Dermis microvascular lymphatic vessel endothelial cell (primary cell): ENCODE results near the gene PTCRA. TPM values are rescaled to one million over a fixed set of nuclear protein-coding genes. Genes with fewer than 3 reads are reported as not detected.
"Not testable (repeated sequence)": the region's sequence is repeated elsewhere in the genome, so short reads cannot be mapped to it uniquely, and the experiment has no call there.

Experiments
- DNase-seq, 2 donors: peaks; one replicate each; pipeline versions ENCODE4 v3.0.0 to v3.0.0-alpha.2; 2010; ENCODE audit warnings: low read depth in 2 of 2
- total RNA-seq: library from RNA; depleted of rRNA; stranded (reverse); fragments of >200 nt; gene quantifications from 2 replicates; pipeline ENCODE4 v1.2.1, GENCODE V29; 2014

Gene PTCRA
- total RNA-seq, 1 donor from 2014 or later: not detected

DNA sequence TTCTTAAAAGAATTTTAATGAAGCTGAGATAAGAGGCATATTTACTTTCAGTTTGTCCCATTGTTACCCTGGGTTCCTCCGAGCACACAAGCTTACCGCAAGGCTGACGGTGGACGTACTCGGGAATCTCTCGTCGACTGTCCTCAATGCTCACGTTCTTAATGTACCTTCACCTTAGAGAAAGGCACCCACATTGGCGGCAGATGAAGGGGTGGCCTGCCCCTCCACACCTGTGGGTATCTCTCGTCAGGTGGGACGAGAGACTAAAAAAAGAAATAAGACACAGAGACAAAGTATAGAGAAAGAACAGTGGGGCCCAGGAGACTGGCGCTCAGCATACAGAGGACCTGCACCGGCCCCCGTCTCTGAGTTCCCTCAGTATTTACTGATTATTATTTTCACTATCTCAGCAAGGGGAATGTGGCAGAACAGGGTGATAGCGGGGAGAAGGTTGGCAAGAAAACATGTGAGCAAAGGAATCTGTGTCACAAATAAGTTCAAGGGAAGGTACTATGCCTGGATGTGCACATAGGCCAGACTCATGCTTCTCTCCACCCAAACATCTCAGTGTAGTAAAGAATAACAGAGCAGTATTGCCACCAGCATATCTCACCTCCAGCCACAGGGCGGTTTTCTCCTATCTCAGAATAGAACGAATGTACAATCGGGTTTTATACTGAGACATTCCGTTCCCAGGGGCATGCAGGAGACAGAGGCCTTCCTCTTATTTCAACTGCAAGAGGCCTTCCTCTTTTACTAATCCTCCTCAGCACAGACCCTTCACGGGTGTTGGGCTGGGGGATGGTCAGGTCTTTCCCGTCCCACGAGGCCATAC is 13.2 kb upstream of the PTCRA start:
- DNase-seq: not testable (repeated sequence)

DNA sequence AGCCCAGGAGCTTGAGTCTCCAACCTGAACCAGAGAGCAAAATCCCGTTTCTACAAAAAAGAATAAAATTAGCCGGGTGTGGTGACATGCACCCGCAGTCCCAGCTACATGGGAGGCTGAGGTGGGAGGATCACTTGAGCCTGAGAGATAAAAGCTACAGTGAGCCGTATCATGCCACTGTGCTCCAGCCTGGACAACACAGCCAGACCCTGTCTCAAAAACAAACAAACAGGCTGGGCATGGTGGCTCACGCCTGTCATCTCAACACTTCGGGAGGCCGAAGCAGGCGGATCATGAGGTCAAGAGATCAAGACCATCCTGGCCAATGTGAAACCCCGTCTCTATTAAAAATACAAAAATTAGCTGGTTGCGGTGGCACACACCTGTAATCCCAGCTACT is 11.4 kb upstream of the PTCRA start:
- DNase-seq: no peak

DNA sequence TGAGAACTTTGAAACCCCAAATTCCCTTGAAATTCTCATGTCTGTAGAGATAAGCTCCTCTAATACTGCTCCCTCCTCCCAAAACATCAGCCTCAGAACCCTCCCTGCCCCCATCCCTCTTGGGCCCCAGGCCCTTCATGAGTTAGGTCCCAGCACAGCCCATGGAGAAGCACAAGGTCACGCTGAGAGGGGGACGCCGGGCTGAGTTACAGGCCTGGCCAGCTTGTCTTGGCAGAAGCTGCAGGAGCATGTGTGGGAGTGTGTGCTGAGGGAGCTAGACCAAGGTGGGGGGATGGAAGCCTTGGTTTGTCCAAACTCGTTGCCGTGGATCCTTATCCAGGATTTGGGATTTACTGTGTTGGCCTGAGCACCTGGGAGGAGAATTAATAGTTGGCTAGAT is 8.5 kb upstream of the PTCRA start:
- DNase-seq: no peak

DNA sequence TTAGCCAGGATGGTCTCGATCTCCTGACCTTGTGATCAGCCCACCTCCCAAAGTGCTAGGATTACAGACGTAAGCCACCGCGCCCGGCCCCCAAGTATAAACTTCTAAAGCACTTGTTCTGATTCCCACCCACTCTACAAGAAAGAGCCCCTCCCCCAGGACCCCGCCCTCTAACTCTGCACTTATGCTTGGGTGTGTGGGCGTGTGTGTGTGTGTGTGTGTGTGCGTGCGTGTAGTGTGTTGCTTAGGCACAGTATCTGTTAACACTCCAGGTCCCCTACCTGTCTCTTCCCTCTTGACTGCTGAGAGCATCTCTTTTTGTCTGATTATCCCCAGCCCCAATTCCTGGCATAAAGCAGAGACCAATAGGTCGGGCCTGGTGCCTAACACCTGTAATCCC is 6.0 kb upstream of the PTCRA start:
- no peak for DNase-seq

DNA sequence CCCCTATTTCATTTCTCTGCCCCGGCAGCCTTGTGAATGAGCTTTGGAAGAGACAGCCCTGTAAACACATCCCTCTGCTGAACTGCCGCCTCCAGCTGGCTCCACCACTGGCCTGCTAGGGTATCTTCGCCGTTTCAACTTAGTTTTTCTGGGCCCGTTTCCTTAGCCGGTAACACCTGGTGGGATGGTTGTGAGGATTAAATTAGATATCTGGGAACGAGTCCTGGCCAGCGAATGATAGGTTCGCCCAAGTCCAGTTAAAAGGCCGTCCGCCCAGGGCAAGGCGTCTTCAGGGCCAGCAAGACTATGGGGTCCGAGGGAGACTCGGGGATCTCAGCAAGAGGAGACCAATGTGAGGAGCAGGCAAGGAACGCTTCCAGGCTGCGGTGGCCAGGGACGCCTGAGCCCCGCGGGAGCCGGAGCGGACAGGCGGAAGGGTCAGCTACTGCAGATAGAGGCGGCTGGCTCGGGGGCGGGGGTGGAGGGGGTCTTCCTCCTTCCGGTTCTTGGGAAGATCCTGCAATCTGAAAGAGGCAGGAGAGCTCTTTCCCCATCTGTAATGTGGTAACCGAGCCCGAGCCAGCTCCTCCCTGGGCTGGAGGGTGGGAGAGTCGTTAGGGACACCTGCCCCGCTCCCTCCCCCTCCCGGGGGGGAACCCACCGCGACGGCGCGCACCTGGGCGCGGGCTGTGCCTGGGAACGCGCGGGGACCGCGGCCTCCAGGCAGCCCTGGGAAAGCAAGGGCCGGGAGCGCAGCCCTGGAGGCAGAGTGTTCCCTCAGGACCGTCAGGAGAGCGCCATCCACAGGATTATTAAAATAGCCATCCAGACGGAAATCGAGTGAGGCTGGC is 4.5 kb upstream of the PTCRA start:
- DNase-seq: no peak

DNA sequence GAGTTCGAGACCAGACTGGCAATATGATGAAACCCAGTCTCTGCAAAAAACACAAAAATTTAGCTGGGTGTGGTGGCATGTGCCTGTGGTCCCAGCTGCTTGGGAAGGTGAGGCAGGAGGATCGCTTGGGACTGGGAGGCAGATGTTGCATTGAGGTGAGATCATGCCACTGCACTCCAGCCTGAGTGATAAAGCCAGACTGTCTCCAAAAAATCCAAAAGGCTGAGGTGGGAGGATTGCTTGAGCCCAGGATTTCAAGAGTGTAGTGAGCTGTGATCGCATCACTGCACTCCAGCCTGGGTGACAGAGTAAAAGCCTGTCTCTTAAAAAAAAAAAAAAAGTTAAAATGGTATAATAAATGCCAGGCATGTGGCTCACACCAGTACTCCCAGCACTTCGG is 1.3 kb upstream of the PTCRA start:
- no peak for DNase-seq

DNA sequence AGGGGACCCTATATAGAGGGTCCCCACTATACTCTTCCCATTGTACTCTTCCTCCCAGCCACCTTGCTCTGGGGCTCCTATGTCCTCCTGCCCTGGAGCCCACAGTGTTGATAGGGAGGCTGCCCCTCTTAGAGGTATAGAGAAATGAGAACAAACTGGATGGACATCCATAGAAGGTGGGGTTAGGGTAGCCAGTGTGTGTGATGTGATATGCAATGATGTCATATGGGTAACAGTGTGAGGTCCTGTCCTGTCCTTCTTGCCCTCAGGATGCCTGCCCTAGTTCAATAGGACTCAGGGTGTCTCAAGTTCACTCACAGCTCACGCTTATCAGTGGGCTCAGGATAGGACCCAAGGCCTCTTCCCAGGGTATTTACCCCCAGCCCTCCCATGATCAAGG is 435 bp downstream of the PTCRA start:
- no peak for DNase-seq

DNA sequence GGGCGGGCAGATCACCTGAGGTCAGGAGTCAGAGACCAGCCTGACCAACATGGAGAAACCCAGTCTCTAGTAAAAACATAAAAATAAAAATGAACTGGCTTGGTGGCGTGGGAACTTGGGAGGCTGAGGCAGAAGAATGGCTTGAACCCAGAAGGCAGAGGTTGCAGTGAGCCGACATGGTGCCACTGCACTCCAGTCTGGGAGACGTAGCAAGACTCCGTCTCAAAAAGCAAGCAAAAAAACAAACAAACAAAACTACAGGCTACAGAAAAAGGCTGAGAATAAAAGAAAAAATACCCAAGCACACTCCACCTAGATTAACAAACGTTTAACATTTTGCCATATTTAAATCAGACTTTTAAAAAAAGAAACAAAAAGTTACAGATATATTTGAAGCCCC is 5.9 kb downstream of the PTCRA start:
- no peak for DNase-seq

DNA sequence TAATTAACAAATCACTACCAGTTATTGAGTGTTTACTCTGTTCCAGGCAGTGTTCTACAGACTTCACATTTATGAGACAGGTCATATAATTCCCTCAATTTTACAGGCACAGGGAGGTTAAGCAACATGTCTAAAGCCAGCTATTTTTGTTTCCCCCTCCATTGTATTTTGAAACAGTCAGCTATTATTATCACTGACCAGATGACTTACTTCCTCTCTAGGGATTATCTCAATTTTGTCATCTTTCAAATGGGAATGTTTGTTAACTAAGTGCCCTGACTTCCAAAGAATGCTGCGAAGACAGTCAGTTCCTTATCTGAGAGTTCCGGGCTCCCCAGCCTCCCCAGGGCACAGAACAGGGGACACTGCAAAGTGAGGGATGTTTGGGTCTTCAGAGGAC is 7.8 kb downstream of the PTCRA start:
- DNase-seq: peak in 1 of 2 donors; percentile 26

DNA sequence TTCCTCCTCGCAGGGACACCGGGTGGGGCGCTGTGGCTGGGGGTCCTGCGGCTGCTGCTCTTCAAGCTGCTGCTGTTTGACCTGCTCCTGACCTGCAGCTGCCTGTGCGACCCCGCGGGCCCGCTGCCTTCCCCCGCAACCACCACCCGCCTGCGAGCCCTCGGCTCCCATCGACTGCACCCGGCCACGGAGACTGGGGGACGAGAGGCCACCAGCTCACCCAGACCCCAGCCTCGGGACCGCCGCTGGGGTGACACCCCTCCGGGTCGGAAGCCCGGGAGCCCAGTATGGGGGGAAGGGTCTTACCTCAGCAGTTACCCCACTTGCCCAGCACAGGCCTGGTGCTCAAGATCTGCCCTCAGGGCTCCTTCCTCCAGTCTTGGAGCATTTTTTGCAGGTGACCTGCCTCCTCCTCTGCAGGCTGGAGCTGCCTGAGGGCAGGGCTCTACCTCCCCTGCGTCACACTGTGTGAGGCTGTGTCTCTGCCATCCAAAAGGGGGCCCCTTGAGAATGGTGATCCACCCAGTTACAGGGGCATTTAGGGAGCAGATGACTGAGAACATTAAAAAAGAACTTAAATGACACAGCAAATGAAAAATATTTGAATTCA is 9.5 kb downstream of the PTCRA start:
- DNase-seq: no peak

DNA sequence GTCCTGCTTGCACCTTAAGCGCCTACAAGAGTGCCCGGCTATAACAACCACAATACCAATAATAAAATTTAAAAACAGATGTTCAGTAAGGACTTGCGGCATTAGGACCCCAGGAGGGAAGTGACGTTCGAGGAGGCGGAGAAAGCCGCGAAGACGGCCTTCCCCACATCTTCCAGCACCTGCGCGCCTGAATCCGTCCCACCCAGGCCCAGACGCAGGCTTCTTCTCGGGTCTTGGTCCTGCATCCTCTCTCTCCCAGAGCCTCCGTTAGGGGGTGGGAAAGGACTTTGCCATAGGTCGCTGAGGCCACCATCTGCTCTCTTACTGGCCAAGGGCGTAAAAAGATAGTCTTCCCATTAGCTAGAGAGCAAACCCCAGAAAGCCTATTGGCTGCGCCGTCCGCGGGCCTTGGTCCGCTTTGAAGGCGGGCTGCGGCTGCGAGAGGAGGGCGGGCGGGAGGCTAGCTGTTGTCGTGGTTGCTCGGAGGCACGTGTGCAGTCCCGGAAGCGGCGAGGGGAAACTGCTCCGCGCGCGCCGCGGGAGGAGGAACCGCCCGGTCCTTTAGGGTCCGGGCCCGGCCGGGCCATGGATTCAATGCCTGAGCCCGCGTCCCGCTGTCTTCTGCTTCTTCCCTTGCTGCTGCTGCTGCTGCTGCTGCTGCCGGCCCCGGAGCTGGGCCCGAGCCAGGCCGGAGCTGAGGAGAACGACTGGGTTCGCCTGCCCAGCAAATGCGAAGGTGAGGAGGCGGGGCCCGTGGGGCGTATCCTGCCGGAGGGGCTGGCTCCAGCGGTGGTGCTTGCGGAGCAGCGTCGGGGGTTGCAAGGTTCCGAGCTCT is 13.3 kb downstream of the PTCRA start, which contains the start of gene CNPY3:
CNPY3 (plus strand) TSS at position 495 of the 835 bp plus-strand sequence; CDS start at position 586, 91 bp downstream.
- peak; percentile 88 to 98 for DNase-seq

DNA sequence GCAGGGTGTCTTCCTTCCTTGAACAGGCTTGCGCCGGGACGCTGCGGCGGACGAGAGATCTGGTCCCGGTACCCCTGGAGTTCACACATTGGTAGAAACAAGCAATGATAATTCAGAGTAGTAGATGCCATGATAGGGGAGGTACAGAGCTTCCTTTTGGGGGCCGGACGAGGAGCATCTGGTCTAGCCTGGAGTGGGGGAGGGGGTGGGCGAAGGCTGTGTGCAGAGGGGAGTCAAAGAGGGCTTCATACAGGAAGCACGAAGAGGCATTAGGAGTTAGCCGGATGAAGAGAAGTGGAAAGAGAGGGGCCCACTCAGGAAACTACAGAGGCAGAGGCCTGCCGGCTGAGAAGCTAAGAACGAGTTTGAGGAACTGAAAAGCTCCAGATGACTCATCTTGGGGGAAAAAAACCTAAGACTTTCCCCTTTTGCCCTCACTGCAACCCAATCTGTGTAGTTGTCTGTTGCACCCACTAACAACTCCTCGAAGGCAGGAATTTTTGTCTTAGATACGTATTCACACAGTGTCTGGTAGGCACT is 14.0 kb downstream of the PTCRA start:
- peak in 1 of 2 donors; percentile 55 for DNase-seq

DNA sequence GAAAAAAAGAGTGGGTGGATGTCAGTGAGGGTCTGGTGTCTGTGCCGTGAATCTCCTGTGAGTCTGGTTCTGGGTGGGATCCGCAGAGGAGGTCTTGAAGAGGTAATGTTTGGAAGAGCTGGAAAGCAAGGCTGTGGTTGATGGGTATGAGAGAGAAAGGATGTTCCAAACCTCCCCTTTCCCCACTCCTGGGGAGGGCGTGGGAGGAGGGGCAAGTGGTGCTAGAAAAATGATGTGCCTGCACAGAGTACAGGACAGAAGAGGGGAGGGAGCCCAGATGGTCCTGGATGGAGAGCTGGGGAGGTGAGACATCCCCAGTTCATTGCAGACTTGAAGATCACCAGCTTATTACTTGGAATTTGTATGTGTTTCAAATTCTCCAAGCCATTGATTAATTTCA is 16.6 kb downstream of the PTCRA start:
- no peak for DNase-seq

DNA sequence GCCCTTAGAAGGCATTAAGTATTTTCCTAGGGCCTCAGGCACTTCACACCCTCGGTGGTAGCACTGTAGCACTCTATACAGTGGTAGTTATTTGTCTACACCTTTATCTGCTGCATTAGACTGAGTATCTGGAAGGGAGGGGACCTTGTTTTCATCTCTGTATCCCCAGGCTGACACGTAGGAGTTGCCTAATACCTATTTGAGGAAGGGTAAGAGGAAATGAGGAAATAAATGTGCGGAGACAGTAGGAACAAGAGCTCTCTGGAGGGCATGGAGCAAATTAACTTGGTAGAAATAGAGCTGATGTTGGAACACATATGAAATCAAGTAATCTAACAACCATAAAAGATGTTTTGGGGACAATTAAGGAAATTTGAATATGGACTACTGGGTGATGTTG is 17.4 kb downstream of the PTCRA start:
- DNase-seq: no peak

DNA sequence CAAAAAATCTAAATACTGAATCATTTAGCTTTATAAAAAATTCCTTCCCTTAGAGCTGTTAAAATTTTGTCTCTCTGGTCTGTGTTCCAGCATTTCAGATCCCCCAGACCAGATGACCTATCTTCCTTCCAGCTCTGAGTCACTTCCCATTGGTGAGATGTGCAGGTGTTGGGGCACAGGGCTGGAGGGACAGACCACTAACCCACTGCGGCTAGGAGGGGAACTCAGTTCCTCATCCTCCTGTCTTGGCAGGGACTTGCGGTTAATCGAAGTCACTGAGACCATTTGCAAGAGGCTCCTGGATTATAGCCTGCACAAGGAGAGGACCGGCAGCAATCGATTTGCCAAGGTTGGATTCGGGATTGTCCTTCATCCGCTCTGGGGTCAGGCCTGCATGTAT is 19.5 kb downstream of the PTCRA start:
- peak in 1 of 2 donors; percentile 25 for DNase-seq

DNA sequence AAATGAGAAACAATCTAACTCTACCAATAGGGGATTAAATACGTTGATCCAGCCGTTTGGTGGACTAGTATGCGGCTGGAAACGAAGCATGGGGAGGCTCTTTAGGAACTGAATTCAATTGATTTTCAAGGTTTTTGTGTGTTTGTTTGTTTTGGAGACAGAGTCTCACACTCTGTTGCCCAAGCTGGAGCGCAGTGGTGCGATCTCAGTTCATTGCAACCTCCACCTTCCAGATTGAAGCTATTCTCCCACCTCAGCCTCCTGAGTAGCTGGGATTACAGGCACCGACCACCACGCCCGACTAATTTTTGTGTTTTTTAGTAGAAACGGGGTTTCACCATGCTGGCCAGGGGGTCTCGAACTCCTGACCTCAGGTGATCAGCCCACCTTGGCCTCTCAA is 20.5 kb downstream of the PTCRA start:
- no peak for DNase-seq

DNA sequence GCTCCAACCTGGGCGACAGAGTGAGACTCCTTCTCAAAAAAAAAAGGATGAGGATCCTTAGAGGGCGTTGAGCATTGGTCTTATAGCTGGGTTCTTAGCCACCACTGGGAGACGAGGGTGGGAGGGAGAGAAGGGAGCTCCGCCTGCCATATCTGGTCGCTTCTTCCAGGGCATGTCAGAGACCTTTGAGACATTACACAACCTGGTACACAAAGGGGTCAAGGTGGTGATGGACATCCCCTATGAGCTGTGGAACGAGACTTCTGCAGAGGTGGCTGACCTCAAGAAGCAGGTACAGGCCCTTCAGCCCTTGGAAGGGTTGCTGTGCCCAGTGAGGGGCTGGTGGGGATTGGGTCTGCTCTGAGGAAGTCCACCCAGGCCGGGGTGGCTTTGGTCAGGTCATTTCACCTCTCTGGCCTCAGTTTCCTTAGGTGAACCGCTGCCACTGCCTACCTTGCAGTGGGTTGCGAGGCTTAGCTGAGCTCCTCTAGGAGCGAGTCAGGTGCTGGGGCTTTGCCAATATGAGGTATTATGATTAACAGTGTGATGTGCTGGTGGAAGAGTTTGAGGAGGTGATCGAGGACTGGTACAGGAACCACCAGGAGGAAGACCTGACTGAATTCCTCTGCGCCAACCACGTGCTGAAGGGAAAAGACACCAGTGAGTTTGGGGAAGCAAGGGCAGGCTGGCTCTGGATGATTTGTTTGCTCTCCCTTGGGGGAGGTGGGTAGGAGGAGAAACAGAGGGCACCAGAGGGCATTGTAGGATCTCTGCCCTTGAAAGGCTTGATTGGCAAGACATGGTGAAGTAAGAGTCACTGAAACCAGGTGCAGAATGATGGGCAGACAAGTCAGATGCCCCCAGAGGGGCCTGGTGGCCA is 21.9 kb downstream of the PTCRA start:
- DNase-seq: no peak

DNA sequence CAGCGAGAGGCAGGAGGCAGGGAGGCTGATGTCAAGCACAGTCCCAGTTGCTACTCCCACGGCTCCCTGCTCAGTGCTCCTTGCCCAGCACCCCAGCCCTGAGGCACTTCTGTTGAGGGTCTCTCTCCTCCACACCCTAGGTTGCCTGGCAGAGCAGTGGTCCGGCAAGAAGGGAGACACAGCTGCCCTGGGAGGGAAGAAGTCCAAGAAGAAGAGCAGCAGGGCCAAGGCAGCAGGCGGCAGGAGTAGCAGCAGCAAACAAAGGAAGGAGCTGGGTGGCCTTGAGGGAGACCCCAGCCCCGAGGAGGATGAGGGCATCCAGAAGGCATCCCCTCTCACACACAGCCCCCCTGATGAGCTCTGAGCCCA is 22.6 kb downstream of the PTCRA start:
- DNase-seq: no peak

DNA sequence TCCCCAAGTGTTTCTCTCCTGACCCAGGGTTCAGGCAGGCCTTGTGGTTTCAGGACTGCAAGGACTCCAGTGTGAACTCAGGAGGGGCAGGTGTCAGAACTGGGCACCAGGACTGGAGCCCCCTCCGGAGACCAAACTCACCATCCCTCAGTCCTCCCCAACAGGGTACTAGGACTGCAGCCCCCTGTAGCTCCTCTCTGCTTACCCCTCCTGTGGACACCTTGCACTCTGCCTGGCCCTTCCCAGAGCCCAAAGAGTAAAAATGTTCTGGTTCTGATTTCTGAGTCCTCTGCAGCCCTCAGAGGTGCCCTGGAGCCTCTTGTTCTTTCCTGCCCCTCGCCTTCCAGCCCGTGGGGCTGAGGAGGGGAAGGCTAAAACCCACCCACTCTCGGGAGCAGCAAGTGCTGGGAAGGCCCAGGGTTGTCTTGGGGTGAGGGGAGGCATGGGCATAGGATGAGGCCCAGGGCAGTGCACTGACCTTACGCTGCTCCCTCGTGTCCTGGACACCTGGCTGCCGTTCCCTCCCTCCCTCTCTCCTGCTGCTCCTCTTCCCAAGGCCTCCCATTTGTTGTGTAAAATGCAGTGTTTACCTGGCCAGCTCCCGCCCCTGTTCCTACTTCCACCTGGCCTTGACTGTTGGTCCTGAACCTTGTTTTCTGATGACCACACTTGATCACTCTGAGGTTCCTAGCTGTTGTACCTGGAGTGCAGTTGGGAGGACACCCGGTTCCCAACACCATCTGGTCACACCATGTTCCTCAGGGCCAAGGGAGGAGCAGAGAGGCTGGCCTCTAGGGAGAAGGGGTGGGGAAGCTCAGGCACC is 23.3 kb downstream of the PTCRA start:
- DNase-seq: no peak
